SK-N-SH (cell line): Measurements from ENCODE around the gene KIF9.

Experiments
- GABPA ChIP-seq: IDR thresholded peaks from 2 replicates; pipeline ENCODE4 v1.4.0; 2012; ENCODE audit warnings: low read depth, mild to moderate bottlenecking
- POLR2AphosphoS5 ChIP-seq: IDR thresholded peaks from 2 replicates; pipeline ENCODE4 v1.6.1; 2012; ENCODE audit warnings: low read depth, low read length

DNA sequence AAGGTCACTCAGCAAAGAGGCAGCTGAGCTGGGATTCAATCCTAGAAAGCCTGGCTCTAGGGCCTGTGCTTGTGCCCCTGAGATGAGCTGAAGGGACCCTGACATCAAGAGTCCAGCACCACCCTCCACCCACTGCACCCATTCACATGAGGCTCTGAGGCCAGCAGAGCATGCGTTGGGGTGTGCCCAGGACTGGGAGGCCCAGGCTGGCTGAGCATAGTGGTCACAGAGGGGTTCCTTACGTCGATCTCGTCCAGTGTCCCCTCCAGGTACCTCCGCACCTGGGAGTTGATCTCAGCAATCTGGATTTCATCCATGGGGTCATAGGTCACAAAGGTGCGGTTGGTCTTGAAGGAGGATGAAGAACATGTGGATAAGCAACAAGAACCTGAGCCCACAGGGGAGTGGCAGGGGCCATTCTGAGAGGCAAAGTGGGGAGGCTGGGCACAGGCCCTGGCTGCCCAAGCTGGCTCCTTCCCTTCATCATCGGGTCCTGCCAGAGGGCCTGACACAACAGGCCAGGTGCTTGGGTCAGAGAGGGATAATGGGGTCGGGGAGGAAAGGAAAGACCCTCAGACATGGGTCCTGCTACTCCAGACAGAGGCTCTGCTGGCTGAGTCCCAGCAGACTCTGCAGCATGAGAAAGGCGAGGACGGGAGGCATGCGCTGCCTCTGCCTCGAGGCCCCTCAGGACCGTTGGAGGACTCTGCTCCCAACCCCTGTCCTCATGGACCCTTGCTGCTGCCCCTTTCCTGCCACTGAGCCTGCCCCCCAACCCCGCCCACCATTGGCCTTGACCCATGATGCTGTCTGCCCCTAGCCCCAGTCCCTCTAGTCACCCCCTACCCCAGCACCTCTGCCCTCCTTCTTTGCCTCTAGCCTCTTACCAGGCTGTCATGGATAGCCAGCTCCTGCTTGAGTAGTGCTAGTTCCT lies 35.2 kb downstream of the KIF9 start:
- TF ChIP-seq GABPA, result no peak
- no peak for TF ChIP-seq POLR2AphosphoS5
